8988T (cell line): Measurements from ENCODE around the gene NAT14.
A peak's percentile ranks its signal among the peaks of the same experiment; 100 is the strongest.

Experiments
- DNase-seq: peaks from one replicate; pipeline ENCODE4 v3.0.0; 2011

Gene NAT14

DNA sequence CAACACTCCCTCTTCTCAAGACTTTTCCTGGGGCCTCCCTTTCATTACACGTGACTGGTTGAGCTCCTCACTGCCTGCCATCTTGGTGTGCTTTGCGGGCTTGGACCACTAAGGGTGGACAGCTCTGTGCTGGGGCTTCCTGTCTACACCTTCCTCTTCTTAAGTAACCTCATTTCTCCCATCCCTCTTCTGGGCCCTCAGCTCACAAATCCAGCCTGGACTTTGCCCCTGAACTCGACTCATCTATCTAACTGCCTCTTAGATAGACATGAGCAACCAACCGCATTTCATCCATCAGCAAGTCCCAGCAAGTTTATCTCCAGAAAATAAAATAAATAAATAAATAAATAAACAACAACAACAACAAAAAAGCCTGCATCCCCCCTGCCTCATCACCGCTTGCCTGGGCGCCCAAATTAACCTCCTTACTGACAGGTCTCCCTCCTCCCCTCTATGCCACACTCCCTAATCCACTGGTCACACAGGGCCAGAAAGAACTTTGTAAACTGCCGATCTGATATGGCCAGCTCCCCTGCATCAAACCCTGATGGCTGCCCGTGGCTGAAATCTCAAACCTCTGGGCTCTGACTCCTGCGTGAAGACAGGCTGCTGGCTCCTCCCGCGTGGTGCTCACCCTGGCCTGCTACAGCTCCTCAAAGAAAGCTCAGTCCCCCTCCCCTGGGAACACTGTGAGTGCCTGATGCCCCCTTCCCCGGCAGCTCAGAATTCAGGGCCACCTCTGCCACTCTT is 31.3 kb upstream of the NAT14 start:
- DNase-seq = no peak

DNA sequence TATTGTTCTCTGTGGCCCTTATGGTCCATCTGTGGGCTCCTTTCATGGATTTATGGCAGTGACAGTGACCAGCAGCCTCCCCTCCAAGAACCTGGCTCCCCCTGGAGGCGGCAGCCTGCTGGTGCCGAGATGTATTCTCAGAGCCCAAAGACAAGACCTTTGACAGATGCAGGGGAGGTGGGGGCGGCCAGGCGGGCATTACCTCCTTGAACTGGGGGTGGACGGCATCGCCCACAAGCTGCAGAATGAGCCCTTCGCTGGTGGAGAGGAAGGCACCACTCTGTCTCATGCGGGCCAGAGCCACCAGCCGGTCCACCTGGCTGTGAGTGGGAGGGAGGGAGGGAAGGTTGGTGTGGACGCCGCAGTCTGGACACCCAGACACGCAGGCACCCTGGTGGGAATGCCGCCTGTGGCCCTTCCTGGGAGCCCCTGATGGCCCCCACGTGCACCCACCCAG is 30.2 kb upstream of the NAT14 start:
- DNase-seq = peak; percentile 83

DNA sequence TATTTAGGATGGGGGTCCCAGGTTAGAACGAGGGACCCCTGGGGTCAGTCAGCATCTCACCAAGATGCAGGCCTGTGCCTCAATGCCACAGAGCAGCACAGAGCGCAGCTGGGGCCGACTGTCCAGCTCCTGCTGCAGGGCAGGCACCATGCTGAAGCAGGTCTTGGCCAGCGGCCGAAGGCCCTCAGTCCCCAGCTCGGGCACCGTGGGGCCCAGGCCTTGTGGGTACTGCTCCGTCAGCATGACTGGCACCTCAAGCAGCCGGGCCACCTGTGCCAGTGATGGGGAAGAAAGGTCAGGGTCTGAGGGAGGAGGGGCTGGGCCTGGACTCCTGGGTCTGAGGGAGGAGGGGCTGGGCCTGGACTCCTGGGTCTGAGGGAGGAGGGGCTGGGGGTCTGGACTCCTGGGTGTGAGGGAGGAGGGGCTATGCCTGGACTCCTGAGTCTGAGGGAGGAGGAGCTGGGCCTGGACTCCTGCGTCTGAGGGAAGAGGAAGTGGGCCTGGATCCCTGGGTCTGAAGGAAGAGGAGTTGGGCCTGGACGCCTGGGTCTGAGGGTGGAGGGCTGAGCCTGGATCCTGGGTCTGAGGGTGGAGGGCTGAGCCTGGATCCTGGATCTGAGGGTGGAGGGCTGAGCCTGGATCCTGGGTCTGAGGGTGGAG is 29.3 kb upstream of the NAT14 start:
- no peak for DNase-seq

DNA sequence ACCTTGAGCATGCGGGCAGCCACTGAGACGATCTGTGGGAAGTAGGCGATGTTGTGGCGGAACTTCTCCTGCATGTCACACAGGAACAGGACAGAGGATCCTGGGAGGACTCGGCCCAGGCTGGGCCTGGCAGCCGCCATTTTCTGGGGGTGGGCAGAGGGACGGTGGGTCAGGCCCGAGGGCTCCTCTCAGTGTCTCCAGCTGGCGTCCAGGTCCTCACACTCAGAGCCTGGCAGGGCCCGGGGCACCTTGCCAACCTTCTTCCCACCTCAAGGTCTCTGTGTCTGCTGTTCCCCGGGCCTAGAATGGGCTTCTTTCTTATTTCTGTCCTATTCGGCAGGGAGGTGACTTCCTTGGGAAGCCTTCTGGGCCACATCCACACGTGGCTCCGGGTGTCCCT is 28.6 kb upstream of the NAT14 start:
- no peak for DNase-seq

DNA sequence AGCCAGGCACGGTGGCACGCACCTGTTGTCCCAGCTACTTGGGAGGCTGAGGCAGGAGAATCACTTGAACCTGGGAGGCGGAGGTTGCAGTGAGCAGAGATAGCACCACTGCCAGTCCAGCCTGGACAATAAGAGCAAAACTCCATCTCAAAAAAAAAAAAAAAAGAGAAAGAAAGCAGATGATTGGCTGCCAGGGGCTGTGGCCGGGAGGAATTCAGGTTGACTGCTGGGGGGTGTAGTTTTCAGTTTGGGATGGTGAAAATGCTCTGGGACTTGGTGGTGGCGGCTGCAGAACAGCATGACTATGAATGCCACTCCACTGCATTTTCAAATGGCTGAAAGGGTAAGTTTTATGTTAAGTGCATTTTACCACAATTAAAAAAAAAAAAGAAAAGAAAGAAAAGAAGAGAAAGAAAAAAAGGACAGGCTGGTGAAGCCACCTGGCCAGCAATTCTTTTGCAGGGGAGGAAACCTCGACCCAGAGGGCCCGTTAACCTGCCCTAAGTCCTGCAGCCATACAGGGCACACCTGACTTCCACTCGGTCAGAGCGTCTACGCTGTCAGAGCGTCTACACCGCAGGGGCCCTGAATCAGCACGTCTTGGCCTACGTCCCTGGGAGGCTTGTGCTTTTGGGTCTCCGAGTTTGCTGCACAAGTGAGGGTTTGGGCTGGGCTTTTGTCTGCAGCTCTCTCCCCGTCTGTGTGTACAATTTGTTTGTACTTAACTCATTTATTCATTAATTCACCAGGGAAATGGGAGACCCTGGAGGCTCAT is 27.1 kb upstream of the NAT14 start:
- no peak for DNase-seq

DNA sequence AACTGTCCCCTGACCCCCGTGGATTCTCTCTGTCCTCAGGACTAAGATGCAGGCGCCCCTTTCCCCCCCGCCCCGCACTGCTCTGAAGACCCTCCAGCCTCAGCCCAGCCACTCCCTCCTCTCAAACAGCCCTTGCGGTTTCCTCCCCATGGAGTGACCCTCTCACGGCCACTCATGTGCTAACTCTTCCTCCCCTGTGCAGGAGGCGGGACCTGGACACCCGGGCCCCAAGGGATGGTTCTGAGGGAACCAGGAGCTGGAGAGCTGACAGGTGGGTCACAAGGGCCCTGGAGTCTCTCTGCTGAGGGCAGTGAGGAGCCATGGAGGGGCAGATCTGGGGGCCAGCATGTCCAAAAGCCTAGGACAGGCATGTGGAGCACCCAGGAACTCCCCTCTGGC is 25.4 kb upstream of the NAT14 start:
- no peak for DNase-seq

DNA sequence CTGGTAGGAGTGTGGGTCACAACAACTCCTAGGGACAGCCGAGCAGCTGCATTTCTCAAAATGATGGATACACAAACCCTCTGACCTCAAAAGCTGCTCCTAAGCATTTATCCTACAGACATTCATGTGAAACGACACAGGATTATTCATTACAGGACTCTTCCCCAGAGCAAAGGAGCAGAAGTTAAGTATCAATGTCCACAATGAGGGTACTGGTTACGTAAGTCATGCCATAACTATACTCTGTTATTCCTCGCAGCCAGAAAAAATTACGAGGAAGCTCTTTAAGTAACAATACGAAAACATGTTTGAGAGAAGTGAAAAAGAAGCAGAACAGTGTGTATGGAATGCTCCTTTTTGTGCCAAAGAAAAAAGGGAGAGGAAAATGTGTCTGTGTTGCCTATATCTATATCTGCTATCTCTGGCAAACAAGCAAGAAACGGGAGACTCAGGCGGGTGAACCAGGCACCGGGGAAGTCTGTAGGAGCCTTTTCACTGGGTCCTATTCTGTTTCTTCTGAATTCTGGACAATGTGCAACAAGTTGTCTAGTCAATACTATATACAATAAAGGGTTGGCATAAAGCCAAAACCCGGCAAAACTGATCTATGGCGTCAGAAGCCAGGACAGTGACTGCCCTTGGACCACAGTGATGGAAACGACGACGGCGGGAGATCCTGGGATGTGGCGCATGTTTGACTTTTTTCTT is 24.9 kb upstream of the NAT14 start:
- no peak for DNase-seq

DNA sequence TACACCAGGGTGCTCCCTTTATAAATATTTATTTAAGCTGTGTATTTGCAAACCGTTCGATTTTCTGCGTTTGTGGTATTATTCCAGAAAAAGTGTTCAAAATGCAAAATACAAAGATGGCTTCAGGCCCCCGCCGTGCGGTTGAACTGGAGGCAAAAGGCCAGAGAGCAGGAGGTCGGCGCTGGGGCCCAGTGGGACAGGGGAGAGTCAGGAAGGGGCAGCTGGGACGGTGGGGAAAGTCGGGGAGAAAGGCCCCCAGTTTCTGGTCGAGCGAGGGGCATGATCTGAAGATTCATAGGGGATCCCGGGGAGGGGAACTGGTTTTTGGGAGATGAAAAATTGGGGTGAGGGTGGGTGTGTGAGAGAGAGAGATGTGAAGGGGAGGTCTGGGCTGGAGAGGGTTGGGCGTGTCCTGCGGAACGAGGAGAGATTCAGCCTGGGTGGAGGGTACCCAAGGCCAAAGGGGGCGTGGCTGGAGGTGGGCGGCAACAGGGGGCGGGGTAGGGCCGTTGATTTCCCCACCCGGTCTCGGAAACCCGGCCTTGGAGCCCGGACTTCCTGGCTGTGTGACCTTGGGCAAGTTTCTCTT is 24.2 kb upstream of the NAT14 start:
- no peak for DNase-seq

DNA sequence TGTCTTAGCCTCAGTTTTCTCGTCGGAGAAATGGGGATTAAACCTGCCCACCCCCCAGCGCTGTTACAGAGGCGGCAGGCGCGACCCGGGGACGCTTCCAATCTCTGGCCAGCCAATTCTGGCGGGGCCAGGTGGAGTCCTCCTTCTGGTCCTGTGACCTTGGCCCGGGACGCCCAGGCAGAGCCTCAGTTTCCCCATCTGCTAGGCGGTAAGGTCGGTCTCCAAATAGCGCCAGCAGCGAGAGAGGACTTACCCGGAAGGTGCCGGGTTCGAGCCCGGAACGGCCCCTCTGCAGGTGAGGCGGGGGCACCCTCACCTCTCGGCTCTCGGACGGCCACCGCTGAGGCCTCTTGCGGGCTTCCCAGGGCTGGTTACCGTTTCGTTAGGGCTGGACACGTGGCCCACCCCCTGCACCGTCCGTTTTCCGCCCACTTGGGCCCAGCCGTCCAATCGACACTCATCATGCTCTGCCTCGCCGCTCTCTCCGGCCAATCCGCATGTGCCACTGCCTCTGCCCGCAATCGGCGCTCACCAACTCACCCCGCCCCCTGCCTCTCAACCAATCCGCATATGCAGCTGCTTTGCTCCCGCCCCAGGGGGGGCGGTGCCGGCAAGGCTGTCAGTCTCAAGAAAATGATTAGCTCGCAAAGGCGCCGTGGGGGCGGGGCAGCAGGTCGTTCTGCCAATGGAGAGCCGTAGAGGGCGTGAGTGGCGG is 23.6 kb upstream of the NAT14 start, which contains the start of gene ISOC2:
TSS of gene ISOC2 (minus strand) at position 384 of the 715 bp plus-strand sequence. CDS start 5,156 bp downstream, outside the sequence.
- peak; percentile 96 for DNase-seq

DNA sequence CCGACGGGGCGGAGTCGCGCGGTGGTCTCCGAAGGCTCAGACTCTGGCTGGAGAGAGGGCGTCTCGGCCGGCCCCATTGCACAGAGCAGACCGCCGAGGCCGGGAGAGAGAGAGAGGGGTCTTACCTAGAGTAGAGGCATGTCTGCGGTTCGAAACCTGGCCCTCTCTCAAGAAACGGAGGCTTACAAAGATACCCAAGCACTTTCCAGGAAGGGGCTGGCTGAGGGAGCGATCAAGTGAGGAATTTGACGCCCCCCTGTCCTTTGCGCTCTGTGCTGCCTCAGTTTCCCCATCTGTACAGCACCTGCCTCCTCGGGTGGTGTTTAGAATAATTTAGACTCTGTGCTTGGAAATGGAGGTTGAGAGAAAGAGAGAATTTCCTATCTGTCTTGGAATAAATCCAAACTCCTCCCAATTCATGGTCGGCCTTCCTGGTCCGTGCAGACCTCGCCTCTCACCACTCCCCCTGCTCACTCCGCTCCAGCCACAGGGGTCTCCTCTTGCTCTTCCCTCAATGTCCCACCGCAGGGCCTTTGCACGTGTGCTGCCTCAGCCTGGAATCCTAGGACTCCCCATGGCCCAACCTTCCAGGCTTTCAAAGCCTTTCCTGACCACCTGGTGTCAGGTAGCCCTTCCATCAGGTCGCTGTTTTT is 22.9 kb upstream of the NAT14 start:
- no peak for DNase-seq

DNA sequence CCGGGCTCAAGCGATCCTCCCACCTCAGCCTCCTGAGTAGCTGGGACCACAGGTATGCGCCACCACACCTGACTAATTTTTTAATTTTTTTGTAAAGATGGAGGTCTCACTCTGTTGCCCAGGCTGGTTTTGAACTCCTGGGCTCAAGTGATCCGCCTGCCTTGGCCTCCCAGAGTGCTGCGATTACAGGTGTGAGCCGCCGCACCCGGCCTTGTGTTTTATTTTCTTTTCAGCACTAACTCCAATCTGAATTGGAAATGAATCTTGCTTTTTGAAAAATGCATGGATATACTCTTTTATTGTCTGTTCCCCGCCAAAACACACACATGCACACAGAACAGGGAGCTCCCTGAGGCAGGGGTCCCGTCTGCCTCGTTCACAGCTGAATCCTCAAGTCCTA is 22.3 kb upstream of the NAT14 start:
- no peak for DNase-seq

DNA sequence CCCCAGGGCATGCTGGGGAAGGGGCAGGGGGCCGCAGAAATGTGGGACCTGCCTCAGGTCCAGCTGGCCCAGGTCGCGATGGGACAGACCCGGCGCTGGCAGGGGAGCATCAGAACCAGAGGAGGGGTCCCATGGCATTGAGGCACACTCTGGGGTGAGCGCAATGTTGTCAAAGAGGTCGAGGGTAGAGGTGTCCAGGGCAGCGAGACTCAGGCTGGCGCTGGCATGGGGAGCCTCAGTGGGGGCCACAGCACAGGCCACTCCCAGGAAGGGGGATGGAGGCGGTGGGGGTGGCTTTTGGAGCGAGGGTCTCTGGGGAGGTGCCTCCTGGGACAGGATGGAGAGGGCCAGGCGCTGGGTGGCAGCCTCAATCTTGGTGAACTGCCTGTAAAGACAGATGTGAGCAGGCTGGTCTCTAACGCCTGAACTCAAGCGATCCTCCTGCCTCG is 21.4 kb upstream of the NAT14 start:
- no peak for DNase-seq

DNA sequence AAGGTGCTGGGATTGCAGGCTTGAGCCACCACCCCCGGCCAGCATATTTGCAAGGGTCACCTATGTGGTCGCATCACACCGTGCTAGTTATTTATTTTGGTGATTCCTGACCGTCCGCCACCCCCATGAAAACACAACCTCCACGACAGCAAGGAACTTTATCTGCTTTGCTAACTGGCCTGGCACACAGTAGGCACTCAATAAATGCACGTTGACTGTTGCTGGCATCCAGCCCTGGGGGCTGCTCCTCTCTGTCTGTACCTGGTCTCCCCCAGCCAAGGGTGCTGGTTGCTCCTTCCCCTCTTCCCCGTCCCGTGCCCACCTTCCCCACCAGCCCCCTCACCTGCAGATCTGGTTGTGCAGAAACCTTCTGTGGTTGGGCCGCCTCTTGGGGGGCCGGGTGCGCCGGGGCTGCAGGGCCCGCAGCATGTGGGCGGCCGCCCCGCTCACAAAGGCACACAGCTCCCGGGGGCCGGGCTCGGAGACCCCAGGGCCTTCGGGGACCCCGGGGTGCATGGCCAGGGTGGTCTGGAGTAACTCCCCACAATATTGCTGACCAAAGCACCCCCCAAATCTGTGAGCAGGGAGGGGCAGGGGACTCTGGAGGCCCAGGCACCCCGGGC is 20.8 kb upstream of the NAT14 start:
- no peak for DNase-seq

DNA sequence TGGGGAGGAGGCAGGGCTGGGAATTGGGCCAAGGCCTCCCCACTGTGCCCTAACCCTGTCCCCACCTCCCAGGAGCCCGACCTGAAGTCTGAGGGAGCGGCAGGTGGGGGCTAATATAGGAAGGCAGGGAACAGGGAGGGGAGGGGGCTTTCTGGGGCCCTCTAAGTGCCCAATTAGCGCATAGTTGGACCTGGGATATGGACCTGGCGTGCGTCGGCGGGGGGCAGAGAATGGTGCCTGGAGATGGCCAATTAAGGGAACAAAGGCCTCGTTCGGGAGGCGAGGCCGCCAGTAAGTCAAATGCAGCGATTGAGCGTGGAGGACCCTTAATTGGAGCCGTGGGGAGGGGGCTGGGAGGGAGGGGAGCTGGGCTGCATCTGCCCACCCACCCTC is 20.3 kb upstream of the NAT14 start, which contains the start of gene C19orf85:
TSS of gene C19orf85 (minus strand) at position 90 of the 393 bp plus-strand sequence. CDS start 197 bp downstream, outside the sequence.
- DNase-seq = no peak

DNA sequence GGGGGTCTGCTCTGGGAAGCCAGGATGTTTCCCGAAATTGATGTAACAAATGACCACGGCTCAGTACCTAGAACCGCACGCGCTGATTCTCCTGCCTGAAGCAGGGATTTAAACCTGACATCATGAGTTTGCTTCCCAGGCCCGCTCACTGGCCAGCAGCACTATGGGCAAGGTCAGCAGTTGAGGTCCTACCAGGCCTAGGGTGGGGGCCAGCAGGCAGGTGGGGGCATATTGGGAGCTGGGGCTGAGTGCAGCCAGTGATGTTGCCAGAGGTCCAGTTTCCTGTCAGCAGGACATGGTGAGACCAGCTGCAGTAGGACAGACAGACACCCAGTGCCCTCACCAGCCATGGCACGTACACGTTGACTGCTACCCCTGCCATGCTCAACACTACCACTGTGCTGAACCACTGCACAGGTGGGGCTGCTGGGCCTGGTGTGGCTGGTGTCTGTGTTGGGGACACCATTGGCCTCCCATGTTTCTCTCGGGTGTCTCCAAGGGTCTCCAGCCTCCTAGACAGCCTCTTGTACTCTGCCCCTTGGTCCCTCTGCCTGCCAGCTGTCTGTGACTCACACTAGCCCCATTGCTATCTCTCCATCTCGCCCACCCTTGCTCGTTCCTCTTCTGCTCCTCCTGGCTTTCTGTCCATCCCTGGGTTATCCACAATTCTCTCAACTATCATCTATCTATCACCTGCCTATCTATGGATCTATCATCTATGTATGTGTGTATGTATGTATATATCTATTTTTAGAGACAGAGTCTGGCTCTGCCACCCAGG is 19.3 kb upstream of the NAT14 start:
- no peak for DNase-seq

DNA sequence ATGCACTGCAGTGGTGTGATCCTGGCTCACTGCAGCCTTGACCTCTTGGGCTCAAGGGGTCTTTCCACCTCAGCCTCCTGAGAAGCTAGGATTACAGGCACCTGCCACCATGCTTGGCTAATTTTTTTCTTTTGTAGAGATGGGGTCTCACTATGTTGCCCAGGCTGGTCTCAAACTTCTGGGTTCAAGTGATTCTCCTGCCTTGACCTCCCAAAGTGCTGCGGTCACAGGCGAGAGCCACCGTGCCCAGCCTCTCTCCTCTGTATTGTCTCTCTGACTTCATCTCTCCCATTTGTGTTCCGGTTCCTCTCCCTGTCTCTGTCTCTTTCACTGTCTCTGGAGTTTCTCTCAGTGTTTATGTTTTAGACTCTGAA is 18.8 kb upstream of the NAT14 start:
- no peak for DNase-seq

DNA sequence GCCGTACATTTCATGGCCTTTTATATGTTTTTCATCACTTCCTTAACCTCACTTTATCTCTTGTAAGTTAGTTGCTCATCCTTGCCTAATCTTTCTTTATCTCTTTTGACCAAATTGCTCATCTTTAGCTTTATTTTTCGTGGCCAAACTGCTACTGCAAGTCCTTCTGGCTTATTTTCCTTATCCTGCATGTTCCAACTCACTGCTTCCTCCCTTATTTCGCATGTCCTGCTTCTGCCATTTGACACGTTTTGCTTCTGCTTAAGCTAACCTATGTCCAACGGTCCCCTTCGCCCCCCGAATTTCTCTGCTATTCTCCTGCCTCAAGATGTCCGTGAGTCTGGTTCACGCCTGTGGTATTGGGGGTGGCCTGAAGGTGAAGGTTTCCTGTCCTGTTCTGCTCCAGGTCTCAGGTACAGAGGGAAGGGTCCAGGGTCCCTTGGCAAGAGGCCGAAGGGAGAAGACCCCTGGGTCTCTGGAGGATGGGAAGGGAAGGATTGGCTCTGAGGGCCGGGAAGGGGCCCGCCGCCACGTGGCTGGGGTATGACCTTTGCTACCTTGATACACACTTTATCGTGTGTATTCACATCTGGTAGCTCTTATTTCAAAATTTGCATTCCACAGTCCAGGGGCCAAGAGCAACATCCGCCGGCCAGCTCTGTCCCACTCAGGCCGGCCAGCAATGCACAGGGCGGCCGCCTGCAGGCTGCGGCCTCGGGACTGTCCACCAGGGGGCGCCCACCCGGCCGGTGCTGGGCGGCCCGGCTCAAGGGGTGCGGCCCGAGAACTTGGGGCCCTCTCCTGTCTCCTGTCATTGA is 17.5 kb upstream of the NAT14 start:
- DNase-seq = peak; percentile 82

DNA sequence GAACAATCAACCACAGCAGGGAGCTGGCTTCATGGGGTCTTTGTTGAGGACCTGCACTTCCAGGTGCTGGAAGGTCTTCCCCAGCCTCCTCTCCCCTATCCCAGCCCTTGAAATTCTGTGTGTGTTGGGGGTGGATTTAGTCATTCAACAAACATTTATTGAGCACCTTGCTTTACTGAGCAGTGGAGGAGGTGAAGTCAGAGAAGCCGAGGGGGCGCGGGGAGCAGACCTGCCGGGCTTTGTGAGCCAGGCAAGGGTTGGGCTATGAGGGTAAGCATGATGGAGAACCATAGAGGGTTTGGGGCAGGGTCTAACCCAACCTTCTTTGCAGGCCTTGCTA is 17.0 kb upstream of the NAT14 start:
- DNase-seq = no peak

DNA sequence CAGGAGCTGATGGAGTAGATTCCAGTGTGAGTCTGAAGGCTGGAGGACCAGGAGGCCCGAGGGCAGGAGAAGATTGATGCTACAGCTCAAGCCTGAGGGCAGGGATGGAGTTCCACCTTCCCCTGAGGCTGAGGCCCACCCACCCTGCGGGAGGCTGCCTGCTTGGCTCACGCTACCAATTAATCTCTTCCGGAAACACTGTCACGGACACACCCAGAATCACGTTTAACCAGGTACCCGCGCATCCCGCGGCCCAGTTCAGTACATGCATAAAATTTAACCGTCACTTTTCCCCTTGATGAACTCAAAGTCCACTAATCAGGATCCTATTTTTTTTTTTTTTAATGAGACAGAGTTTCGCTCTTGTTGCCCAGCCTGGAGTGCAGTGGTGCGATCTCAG is 13.7 kb upstream of the NAT14 start:
- DNase-seq = no peak
